ENCODE data around the gene SV2C. TPM values are rescaled to one million over a fixed set of nuclear protein-coding genes. Genes with fewer than 3 reads are reported as not detected.

The SV2C gene
- total RNA-seq, 1 donor from 2014 or later = not detected

DNA sequence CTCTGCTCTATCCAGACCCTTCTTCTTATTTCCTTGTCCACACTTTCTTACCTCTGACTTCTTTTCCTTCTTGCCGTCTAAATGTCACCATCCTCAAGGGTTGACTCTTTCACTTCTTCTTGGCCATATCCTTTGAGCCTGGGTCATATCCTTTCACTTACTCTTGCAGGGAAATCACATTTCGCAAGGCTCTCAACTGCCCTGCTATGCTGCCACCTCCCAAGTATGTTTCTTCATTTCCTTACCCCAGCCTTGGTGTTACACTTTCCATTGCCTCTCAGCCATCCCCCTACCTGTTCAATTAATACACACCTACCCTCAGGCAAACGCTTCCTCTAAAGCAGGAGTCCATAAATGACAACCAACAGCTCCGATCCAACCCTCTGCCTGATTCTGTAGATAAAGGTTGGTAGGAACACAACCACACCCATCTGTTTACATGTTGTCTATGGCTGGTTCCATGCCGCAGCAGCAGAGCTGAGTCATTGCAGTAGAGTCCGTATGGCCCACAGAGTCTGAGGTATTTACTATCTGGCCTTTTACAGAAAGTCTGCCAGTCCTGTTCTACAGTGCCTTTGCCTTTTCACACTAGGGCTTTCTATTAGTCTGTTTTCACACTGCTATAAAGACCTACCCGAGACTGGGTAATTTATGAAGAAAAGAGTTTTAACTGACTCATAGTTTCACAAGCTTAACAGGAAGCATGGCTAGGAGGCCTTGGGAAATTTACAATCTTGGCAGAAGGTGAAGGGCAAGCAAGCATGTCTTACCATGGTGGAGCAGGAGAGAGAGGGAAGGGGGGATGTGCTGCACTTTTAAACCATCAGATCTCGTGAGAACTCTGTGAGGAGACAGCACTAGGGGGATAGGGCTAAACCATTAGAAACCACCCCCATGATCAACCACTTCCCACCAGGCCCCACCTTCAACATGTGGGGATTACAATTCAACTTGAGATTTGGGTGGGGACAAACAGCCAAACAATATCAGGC, 97.9 kb downstream of the SV2C start:
- Mint-ChIP-seq H3K9me3 (ENCODE audit: unreplicated experiment) (no peaks in the 10 kb centered on the region), H3K27ac (ENCODE audit: unreplicated experiment) (no peak overlapping the region), H3K4me1 (ENCODE audit: unreplicated experiment) (no peaks in the 10 kb centered on the region), H3K27me3 (ENCODE audit: unreplicated experiment) (peaks cover 13% of the 10 kb centered on the region), H3K4me3 (ENCODE audit: unreplicated experiment) (no peak overlapping the region), H3K36me3 (ENCODE audit: unreplicated experiment) (no peaks in the 10 kb centered on the region)
- no peak for DNase-seq (ENCODE audit: extremely low spot score, unreplicated experiment)
- TF ChIP-seq, protein P1, sequence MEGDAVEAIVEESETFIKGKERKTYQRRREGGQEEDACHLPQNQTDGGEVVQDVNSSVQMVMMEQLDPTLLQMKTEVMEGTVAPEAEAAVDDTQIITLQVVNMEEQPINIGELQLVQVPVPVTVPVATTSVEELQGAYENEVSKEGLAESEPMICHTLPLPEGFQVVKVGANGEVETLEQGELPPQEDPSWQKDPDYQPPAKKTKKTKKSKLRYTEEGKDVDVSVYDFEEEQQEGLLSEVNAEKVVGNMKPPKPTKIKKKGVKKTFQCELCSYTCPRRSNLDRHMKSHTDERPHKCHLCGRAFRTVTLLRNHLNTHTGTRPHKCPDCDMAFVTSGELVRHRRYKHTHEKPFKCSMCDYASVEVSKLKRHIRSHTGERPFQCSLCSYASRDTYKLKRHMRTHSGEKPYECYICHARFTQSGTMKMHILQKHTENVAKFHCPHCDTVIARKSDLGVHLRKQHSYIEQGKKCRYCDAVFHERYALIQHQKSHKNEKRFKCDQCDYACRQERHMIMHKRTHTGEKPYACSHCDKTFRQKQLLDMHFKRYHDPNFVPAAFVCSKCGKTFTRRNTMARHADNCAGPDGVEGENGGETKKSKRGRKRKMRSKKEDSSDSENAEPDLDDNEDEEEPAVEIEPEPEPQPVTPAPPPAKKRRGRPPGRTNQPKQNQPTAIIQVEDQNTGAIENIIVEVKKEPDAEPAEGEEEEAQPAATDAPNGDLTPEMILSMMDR (IDR thresholded peaks at IDR 0.05) = no peak

DNA sequence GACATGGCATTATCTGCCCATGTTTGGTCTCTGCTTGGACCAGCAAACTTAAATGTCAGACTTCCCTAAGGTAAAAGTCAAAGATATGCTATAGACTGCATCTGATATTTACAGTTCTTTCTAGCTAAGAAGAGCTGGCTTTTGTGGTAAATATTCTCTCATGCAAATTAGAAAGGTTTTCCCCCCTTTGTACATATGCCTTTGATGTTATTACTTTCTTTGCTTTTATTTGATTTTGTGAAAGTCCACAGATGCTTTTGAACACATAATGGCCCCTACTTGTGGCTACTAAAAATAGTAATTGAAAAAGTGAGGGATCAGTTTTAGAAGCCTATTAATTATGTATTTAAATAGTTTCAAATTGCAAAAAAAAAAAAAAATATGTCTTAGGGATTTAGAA, 104.2 kb downstream of the SV2C start:
- Mint-ChIP-seq H3K9me3 (ENCODE audit: unreplicated experiment) (no peaks in the 10 kb centered on the region), H3K27me3 (ENCODE audit: unreplicated experiment) (peaks cover 16% of the 10 kb centered on the region), H3K4me1 (ENCODE audit: unreplicated experiment) (no peaks in the 10 kb centered on the region), H3K36me3 (ENCODE audit: unreplicated experiment) (no peaks in the 10 kb centered on the region), H3K27ac (ENCODE audit: unreplicated experiment) (no peak overlapping the region), H3K4me3 (ENCODE audit: unreplicated experiment) (no peak overlapping the region)
- TF ChIP-seq, protein P1 (IDR thresholded peaks at IDR 0.05) = no peak
- no peak for DNase-seq (ENCODE audit: extremely low spot score, unreplicated experiment)

DNA sequence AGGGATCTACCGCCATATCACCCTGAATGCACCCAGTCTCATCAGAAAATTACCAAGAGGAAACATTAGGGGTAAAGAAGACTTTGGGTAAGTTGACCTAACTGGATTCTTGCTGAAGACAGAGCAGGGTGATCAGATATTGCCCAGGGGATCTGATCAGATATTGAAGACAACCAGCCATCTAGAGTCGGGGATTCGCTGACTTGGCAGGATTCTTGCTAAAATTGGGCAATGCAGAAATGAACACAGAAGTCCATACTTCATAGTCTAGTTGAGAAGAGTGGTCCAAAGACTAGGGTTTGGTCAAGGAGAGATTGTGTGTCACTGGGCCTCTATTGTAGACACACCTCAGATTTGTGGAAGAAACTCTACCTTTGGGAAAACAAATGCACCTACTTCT, 107.2 kb downstream of the SV2C start:
- Mint-ChIP-seq H3K4me3 (ENCODE audit: unreplicated experiment) (no peak overlapping the region), H3K9me3 (ENCODE audit: unreplicated experiment) (no peaks in the 10 kb centered on the region), H3K27ac (ENCODE audit: unreplicated experiment) (no peak overlapping the region), H3K27me3 (ENCODE audit: unreplicated experiment) (peaks cover 24% of the 10 kb centered on the region), H3K36me3 (ENCODE audit: unreplicated experiment) (no peaks in the 10 kb centered on the region), H3K4me1 (ENCODE audit: unreplicated experiment) (no peaks in the 10 kb centered on the region)
- TF ChIP-seq, protein P1 (IDR thresholded peaks at IDR 0.05) = no peak
- DNase-seq (ENCODE audit: extremely low spot score, unreplicated experiment) = no peak

DNA sequence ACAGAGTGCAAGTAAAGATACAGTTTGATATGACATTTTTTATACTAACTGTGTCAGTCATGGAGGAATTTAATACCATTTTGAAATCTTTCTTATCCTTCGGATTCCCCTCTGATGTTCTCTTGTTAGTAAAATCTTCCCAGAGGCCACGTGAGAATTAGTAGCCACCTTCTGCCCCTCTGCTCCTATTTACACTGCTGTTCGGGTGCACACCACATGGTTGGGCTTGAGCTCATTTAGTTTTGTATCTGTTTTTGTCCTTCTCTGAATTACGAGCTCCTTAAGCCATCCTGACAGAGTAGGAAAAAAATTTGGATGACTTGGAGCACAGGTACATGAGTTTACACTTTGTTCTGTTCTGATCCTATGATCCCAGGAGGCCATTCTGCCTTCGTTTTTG, 109.7 kb downstream of the SV2C start:
- Mint-ChIP-seq H3K4me3 (ENCODE audit: unreplicated experiment) (no peak overlapping the region), H3K27me3 (ENCODE audit: unreplicated experiment) (peaks cover 31% of the 10 kb centered on the region), H3K27ac (ENCODE audit: unreplicated experiment) (no peak overlapping the region), H3K36me3 (ENCODE audit: unreplicated experiment) (no peaks in the 10 kb centered on the region), H3K4me1 (ENCODE audit: unreplicated experiment) (no peaks in the 10 kb centered on the region), H3K9me3 (ENCODE audit: unreplicated experiment) (no peaks in the 10 kb centered on the region)
- TF ChIP-seq, protein P1 (IDR thresholded peaks at IDR 0.05) = no peak
- no peak for DNase-seq (ENCODE audit: extremely low spot score, unreplicated experiment)

DNA sequence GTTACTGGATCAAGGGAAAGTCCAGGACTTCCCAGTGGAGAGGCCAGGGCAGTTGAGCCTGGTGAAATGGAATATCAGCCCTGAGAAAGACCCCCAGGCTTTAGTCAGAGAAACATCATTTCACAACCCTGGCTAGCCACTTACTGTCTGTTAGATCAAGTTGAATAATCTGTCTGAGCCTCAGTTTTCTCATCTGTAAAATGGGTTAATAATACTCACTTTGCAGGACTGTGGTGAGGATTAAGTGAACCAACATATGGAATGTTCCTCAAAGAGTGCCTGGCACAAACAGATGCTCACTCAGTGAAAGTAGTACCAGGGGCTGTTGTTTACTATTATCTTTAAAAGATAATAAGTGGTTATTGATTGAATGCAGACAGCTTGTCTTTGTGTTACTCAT, 110.5 kb downstream of the SV2C start:
- Mint-ChIP-seq H3K4me1 (ENCODE audit: unreplicated experiment) (no peaks in the 10 kb centered on the region), H3K27me3 (ENCODE audit: unreplicated experiment) (peaks cover 31% of the 10 kb centered on the region), H3K27ac (ENCODE audit: unreplicated experiment) (no peak overlapping the region), H3K9me3 (ENCODE audit: unreplicated experiment) (no peaks in the 10 kb centered on the region), H3K36me3 (ENCODE audit: unreplicated experiment) (no peaks in the 10 kb centered on the region), H3K4me3 (ENCODE audit: unreplicated experiment) (no peak overlapping the region)
- no peak for DNase-seq (ENCODE audit: extremely low spot score, unreplicated experiment)
- TF ChIP-seq, protein P1 (IDR thresholded peaks at IDR 0.05) = no peak
